ENCODE results near the gene IZUMO2.
"Not testable (repeated sequence)": the region's sequence is repeated elsewhere in the genome, so short reads cannot be mapped to it uniquely, and the experiment has no call there.

Gene IZUMO2

DNA sequence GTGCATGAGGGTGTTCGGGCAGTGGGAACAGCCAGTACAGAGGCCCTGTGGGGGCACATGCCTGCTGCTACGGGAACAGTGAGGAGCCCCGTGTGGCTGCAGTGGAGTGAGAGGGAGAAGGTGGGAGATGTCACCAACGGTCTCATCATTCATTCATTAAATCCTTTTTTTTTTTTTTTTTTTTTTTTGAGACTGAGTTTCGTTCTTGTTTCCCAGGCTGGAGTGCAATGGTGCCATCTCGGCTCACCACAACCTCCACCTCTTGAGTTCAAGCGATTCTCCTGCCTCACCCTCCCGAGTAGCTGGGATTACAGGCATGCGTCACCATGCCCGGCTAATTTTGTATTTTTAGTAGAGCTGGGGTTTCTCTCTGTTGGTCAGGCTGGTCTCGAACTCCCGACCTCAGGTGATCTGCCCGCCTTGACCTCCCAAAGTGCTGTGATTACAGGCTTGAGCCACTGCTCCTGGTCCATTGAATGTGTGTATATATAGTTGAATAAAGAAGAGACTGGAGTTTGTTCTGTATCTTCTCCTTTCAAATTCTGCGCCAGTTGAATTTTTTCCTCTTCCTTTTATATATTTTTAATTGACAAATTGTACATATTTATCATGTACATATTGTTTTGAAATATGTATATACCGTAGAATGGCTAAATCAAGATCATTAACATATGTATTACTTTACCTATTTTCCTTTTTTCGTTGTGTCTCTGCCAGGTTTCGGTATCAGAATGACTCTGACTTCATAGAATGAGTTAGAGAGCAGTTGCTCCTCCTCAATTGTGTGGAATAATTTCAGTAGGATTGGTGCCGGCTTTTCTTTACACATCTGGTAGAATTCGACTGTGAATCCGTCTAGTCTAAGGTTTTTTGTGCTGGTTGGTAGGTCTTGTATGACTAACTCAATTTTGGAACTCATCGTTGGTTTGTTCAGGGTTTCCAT, 28.0 kb downstream of the IZUMO2 start:
- DNase-seq = not testable (repeated sequence)

DNA sequence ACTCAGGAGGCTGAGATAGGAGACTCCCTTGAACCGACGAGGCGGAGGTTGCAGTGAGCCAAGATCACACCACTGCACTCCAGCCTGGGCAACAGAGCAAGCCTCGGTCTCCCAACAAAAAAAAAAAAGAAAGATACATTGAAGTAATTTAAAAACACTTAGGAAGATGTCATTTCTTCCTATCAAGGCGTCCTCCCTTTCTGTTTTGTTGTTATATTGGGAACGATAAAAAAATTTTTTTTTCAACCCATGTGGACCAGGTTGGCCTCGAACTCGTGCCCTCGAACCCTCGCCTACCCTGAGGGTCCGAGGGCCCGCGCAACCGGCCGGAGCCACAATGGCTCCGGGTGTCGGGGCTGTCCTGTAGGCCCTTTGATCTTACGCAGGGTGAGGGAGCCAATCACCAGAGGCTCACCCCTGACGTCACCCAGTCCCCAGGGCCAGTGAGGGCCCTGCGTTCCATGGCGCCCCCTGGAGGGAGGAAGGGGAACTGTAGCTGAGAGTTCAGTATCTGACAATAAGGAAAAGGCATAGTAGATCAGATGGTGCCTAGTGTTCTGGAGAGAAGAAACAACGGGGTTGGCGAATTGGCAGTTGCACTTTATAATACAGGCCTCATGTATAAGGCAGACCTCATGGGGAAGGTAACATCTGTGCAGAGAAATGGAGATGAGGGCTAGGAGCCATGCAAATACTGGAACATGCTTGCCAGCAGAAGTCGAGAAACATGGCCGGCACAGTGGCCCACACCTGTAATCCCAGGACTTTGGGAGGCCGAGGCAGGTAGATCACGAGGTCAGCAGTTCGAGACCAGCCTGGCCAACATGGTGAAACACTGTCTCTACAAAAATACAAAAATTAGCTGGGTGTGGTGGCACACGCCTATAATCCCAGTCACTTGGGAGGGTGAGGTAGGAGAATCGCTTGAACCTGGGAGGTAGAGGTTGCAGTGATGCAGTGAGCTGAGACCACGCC, 29.3 kb downstream of the IZUMO2 start:
- not testable (repeated sequence) for DNase-seq

DNA sequence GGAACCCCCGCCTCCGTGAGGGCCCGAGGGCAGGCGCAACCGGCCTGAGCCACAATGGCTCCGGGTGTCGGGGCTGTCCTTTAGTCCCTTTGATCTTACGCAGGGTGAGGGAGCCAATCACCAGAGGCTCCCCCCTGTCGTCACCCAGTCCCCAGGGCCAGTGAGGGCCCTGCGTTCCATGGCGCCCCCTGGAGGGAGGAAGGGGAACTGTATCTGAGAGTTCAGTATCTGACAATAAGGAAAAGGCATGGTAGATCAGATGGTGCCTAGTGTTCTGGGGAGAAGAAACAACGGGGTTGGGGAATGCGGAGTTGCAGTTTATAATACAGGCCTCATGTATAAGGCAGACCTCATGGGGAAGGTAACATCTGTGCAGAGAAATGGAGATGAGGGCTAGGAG, 59.1 kb downstream of the IZUMO2 start:
- DNase-seq = not testable (repeated sequence)

- not testable (repeated sequence) for DNase-seq
Observed at GRCh38 chr19:50103405-50103804, 59.7 kb downstream of the IZUMO2 start.
